Measurements from ENCODE around the gene PHF5A.

DNA sequence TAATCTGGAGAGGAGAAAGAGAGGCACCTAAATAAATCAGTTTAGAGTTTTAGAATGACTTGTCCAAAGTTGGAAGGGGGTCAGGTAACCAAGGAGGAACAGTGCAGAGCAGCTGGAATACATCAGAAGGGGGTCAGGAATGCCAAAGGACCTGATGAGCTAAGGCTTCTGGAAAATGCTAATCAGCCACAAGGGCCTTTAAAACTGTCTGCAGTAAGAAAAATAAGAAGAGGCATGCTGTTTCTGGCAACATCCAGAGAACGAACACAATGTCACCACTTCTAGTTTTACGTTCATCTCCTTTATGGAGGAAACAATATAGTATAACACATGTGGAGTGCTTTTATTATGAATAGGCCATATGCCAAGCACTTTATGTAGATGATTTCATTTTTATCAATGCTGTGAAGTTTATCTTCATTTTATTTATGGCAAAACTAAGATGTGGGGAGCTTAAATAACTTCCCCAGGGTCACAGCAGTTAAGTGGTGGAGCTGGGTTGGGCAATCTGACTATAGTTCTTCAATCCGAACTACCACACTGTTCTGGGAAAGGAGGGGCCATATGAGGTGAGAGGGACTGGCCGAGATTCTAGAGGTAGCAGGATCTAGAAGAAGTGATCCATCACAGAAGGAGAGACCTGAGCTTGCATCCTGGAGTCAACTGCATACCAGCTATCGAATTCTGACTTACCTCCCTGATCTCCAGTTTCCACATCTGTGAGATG is 23.0 kb upstream of the PHF5A start:
- no peak for TF ChIP-seq EZH2 (IDR thresholded peaks at IDR 0.05; ENCODE audit: borderline replicate concordance, low read depth, low read length, severe bottlenecking)
- TF ChIP-seq, protein P1, sequence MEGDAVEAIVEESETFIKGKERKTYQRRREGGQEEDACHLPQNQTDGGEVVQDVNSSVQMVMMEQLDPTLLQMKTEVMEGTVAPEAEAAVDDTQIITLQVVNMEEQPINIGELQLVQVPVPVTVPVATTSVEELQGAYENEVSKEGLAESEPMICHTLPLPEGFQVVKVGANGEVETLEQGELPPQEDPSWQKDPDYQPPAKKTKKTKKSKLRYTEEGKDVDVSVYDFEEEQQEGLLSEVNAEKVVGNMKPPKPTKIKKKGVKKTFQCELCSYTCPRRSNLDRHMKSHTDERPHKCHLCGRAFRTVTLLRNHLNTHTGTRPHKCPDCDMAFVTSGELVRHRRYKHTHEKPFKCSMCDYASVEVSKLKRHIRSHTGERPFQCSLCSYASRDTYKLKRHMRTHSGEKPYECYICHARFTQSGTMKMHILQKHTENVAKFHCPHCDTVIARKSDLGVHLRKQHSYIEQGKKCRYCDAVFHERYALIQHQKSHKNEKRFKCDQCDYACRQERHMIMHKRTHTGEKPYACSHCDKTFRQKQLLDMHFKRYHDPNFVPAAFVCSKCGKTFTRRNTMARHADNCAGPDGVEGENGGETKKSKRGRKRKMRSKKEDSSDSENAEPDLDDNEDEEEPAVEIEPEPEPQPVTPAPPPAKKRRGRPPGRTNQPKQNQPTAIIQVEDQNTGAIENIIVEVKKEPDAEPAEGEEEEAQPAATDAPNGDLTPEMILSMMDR (IDR thresholded peaks at IDR 0.05; ENCODE audit: borderline replicate concordance, extremely low read depth, low read length, poor library complexity, severe bottlenecking): no peak
